ENCODE data around the gene TNS3. TPM values are rescaled to one million over a fixed set of nuclear protein-coding genes. Genes with fewer than 3 reads are reported as not detected.

Gene TNS3
- total RNA-seq, 1 donor from 2014 or later: 40.8 TPM

- TF ChIP-seq CTCF (conservative IDR thresholded peaks at IDR 0.05; ENCODE audit: low read depth, low read length): no peak
- no peak overlapping the region for H3K4me3 ChIP-seq (ENCODE audit: low read depth, low read length)
- DNase-seq (ENCODE audit: low read depth): no peak
Observed at GRCh38 chr7:47314248-47314647, 267.7 kb downstream of the TNS3 start.

- TF ChIP-seq CTCF (conservative IDR thresholded peaks at IDR 0.05; ENCODE audit: low read depth, low read length): no peak
- no peak for DNase-seq (ENCODE audit: low read depth)
- no peak overlapping the region for H3K4me3 ChIP-seq (ENCODE audit: low read depth, low read length)
Observed at GRCh38 chr7:47313564-47313963, 268.3 kb downstream of the TNS3 start.

- TF ChIP-seq CTCF (conservative IDR thresholded peaks at IDR 0.05; ENCODE audit: low read depth, low read length): no peak
- no peak for DNase-seq (ENCODE audit: low read depth)
- no peak overlapping the region for H3K4me3 ChIP-seq (ENCODE audit: low read depth, low read length)
Observed at GRCh38 chr7:47311891-47312290, 270.0 kb downstream of the TNS3 start.

- TF ChIP-seq CTCF (conservative IDR thresholded peaks at IDR 0.05; ENCODE audit: low read depth, low read length): no peak
- no peak overlapping the region for H3K4me3 ChIP-seq (ENCODE audit: low read depth, low read length)
- no peak for DNase-seq (ENCODE audit: low read depth)
Observed at GRCh38 chr7:47310020-47310419, 271.9 kb downstream of the TNS3 start.

GRCh38 chr7:47308808-47309207 lies 273.1 kb downstream of the TNS3 start:
- no peak overlapping the region for H3K4me3 ChIP-seq (ENCODE audit: low read depth, low read length)
- DNase-seq (ENCODE audit: low read depth): no peak
- TF ChIP-seq CTCF (conservative IDR thresholded peaks at IDR 0.05; ENCODE audit: low read depth, low read length): no peak

GRCh38 chr7:47307311-47307710 lies 274.6 kb downstream of the TNS3 start:
- TF ChIP-seq CTCF (conservative IDR thresholded peaks at IDR 0.05; ENCODE audit: low read depth, low read length): no peak
- H3K4me3 ChIP-seq (ENCODE audit: low read depth, low read length): no peak overlapping the region
- no peak for DNase-seq (ENCODE audit: low read depth)
